HCT116 (cell line): ENCODE data around the gene ACBD4.

Experiments
- EZH2 ChIP-seq: fragments of 200-600 bp; sonication (generic); IDR thresholded peaks from 2 replicates; pipeline ENCODE4 v1.6.1; 2017; ENCODE audit warnings: antibody characterized with exemption, mixed run types
- FOSL1 ChIP-seq: IDR thresholded peaks from 2 replicates; pipeline ENCODE4 v1.6.1; 2012; ENCODE audit warnings: low read depth
- POLR2A ChIP-seq: IDR thresholded peaks from 2 replicates; pipeline ENCODE4 v1.7.0; 2011; ENCODE audit warnings: borderline replicate concordance; ENCODE audit not compliant: insufficient read depth, insufficient read length; ENCODE audit errors: extremely low read depth
- YY1 ChIP-seq: IDR thresholded peaks from 2 replicates; pipeline ENCODE4 v1.6.1; 2011; ENCODE audit warnings: low read length, low read depth, moderate library complexity, mild to moderate bottlenecking; ENCODE audit not compliant: insufficient replicate concordance; ENCODE audit errors: extremely low read depth
- ZNF274 ChIP-seq: fragments of 200-500 bp; sonication (Bioruptor generic); IDR thresholded peaks from 2 replicates; pipeline ENCODE4 v1.6.1; 2014; ENCODE audit warnings: mild to moderate bottlenecking, low read depth, low read length, inconsistent platforms
- TF ChIP-seq, protein P1 (sequence below), 3 experiments: fragments of 200-600 bp in 1 of 3; sonication (generic) in 1 of 3; IDR thresholded peaks in 2 of 3; conservative IDR thresholded peaks in 1 of 3; 2 replicates each; pipeline ENCODE4 v1.5.1; 2012 to 2017; ENCODE audit warnings: low read depth in 2 of 3, low read length in 2 of 3, antibody characterized with exemption in 1 of 3, borderline replicate concordance in 1 of 3, control low read depth in 1 of 3, mild to moderate bottlenecking in 1 of 3, mixed read lengths in 1 of 3, mixed run types in 1 of 3, moderate library complexity in 1 of 3; ENCODE audit not compliant: insufficient read depth in 1 of 3

DNA sequence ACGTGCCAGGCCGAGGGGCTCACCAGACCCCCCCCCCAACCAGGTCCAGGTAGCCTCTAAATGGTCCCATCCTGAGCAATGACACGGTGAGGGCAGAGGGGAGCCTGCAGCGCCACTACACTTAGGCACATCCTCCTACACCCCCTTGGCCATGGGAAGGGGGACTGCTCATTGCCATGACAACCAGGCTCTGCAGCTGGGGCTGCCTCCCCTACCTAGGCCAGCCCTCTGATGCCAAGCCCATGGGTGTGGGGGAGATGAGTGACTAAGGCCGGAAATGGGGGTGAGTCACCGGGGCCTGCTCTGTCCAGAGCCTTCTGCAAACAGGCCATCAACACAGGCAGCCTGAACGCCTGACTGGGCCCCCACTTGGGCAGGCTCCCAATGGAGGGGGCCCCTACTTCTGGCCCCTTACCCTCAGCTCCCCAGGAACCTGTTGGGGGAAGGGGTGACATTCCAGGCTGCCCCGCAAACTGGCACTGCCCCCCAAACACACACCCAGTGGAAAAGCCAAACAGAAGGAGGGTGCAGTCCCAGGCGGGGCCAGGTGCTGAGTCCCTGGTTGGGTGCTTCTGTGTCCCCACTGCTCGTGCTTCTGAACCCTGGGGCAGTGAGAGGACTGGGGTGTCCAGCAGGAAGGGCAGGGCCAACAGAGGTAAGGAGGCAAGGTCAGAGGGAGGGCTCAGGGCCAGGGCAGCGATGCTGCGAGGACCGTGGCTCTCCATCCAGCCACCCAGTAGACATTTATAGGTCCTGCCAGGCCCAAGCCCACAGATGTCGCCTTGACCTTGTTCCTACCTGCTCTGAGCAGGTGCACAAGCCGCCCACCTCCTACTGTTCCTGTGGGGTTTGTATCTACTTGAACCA is 11.3 kb upstream of the ACBD4 start:
- TF ChIP-seq EZH2 (no peak), POLR2A (no peak), ZNF274 (no peak), YY1 (peak; percentile 39), FOSL1 (peak; percentile 97)
- TF ChIP-seq, protein P1, sequence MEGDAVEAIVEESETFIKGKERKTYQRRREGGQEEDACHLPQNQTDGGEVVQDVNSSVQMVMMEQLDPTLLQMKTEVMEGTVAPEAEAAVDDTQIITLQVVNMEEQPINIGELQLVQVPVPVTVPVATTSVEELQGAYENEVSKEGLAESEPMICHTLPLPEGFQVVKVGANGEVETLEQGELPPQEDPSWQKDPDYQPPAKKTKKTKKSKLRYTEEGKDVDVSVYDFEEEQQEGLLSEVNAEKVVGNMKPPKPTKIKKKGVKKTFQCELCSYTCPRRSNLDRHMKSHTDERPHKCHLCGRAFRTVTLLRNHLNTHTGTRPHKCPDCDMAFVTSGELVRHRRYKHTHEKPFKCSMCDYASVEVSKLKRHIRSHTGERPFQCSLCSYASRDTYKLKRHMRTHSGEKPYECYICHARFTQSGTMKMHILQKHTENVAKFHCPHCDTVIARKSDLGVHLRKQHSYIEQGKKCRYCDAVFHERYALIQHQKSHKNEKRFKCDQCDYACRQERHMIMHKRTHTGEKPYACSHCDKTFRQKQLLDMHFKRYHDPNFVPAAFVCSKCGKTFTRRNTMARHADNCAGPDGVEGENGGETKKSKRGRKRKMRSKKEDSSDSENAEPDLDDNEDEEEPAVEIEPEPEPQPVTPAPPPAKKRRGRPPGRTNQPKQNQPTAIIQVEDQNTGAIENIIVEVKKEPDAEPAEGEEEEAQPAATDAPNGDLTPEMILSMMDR (IDR thresholded peaks at IDR 0.05 in 2 of 3, conservative IDR thresholded peaks at IDR 0.05 in 1 of 3; ENCODE audit: borderline replicate concordance in 1 of 3, insufficient read depth in 1 of 3, low read depth in 2 of 3, low read length in 2 of 3) = no peak
